PC-9 (cell line): ENCODE data around the gene PAK1IP1. TPM values are rescaled to one million over a fixed set of nuclear protein-coding genes. Genes with fewer than 3 reads are reported as not detected.
"Not testable (repeated sequence)": the region's sequence is repeated elsewhere in the genome, so short reads cannot be mapped to it uniquely, and the experiment has no call there.

Source experiments
- BruUV-seq: library from RNA; stranded (reverse); fragments of 400-500 nt; replicated peaks from 2 replicates; lab custom pipeline; 2021; lab: Mats Ljungman, UMichigan
- CTCF ChIA-PET: fragments of 300-600 bp; sonication (Branson Sonifier 250); formaldehyde crosslinking; loops from one replicate; lab custom pipeline; 2022; ENCODE audit warnings: antibody characterized with exemption; lab: Charles Lee
- POLR2A ChIA-PET: fragments of 300-600 bp; sonication (Branson Sonifier 250); formaldehyde crosslinking; loops from one replicate; lab custom pipeline; 2022; ENCODE audit warnings: antibody characterized with exemption; ENCODE audit not compliant: unreplicated experiment; lab: Charles Lee
- DNase-seq, 2 experiments: peaks; one replicate each; pipeline versions ENCODE4 v3.0.0 to v3.0.0-alpha.2; 2015 to 2022; ENCODE audit warnings: mixed read lengths in 1 of 2
- H2AFZ ChIP-seq: fragments of 200-600 bp; sonication (generic); 2 replicates; pipeline ENCODE4 v1.8.1; 2017; ENCODE audit warnings: antibody characterized with exemption
- H3F3A ChIP-seq: fragments of 200-600 bp; sonication (generic); 2 replicates; pipeline ENCODE4 v1.8.1; 2017; ENCODE audit warnings: antibody characterized with exemption, mild to moderate bottlenecking, low read depth; ENCODE audit not compliant: insufficient read depth
- H3K27ac ChIP-seq: fragments of 200-600 bp; sonication (generic); 2 replicates; pipeline ENCODE4 v1.6.1; 2016; ENCODE audit warnings: mixed run types
- H3K27me3 ChIP-seq: fragments of 200-600 bp; sonication (generic); 2 replicates; pipeline ENCODE4 v1.6.1; 2016; ENCODE audit warnings: low read depth, mixed run types; ENCODE audit not compliant: insufficient read depth
- H3K36me3 ChIP-seq: fragments of 200-600 bp; sonication (generic); 2 replicates; pipeline ENCODE4 v1.6.1; 2016; ENCODE audit warnings: low read depth, mixed run types
- H3K4me1 ChIP-seq: fragments of 200-600 bp; sonication (generic); replicated peaks from 2 replicates; pipeline ENCODE4 v1.6.1; 2016; ENCODE audit warnings: mixed run types; ENCODE audit not compliant: insufficient read depth
- H3K4me2 ChIP-seq: fragments of 200-600 bp; sonication (generic); 2 replicates; pipeline ENCODE4 v1.6.1; 2017; ENCODE audit warnings: mixed run types
- H3K4me3 ChIP-seq: fragments of 200-600 bp; sonication (generic); 2 replicates; pipeline ENCODE4 v1.6.1; 2016; ENCODE audit warnings: mixed run types
- H3K79me2 ChIP-seq: fragments of 200-600 bp; sonication (generic); 2 replicates; pipeline ENCODE4 v1.6.1; 2017; ENCODE audit warnings: low read depth, mixed run types
- H3K9me2 ChIP-seq: fragments of 200-600 bp; sonication (generic); 2 replicates; pipeline ENCODE4 v1.8.1; 2017; ENCODE audit warnings: mild to moderate bottlenecking; ENCODE audit not compliant: insufficient read depth
- H3K9me3 ChIP-seq: fragments of 200-600 bp; sonication (generic); 2 replicates; pipeline ENCODE4 v1.8.1; 2016; ENCODE audit warnings: low read depth; ENCODE audit not compliant: insufficient read depth
- H4K20me1 ChIP-seq: fragments of 200-600 bp; sonication (generic); 2 replicates; pipeline ENCODE4 v1.8.1; 2017; ENCODE audit not compliant: insufficient read depth
- CTCF ChIP-seq: fragments of 200-600 bp; sonication (generic); conservative IDR thresholded peaks from 2 replicates; pipeline ENCODE4 v1.6.1; 2017; ENCODE audit warnings: mixed run types, antibody characterized with exemption, mild to moderate bottlenecking, moderate library complexity
- EZH2 ChIP-seq: fragments of 200-600 bp; sonication (generic); IDR thresholded peaks from 2 replicates; pipeline ENCODE4 v1.8.0; 2017; ENCODE audit warnings: antibody characterized with exemption, low read depth
- intact Hi-C: fragments of 100-400 bp; cut with micrococcal nuclease; formaldehyde crosslinking; loops from one replicate; pipeline ENCODE4 v1.10.0; 2022; ENCODE audit not compliant: unreplicated experiment
- total RNA-seq: library from RNA; stranded (reverse); gene quantifications from 2 replicates; pipeline ENCODE4 v1.2.3, GENCODE V29; 2021

Gene PAK1IP1
- total RNA-seq, 1 experiment from 2014 or later = 15.2 TPM

GRCh38 chr6:10719964-10720264 lies 25.1 kb downstream of the PAK1IP1 start:
- peak overlapping the region; percentile 57; the same call in 1 of the 2 replicates for H3K4me2 ChIP-seq
- POLR2A ChIA-PET = interaction anchor here (0.6 to 0.7 kb wide), 2 partner anchors 190 to 694 kb away, joined by 4 to 9 read pairs; no protein-coding TSS in a partner anchor

GRCh38 chr6:10720265-10720959 lies 25.6 kb downstream of the PAK1IP1 start:
- Histone ChIP-seq H2AFZ (peak overlapping the region; percentile 77), H3K36me3 (no peaks in the 10 kb centered on the region), H4K20me1 (no peaks in the 10 kb centered on the region), H3K79me2 (peaks cover 14% of the 10 kb centered on the region), H3K9me2 (no peaks in the 10 kb centered on the region), H3K9me3 (no peaks in the 10 kb centered on the region), H3F3A (peaks cover 10% of the 10 kb centered on the region; the same call in 1 of the 2 replicates), H3K4me1 (0 out of 2 replicates have a peak, but pooled peaks cover 10% of the 10 kb centered on the region), H3K27ac (no peak overlapping the region), H3K27me3 (no peaks in the 10 kb centered on the region), H3K4me3 (peak overlapping the region; percentile 53), H3K4me2 (peak overlapping the region; percentile 57; the same call in 1 of the 2 replicates)
- peak in 1 of 2 experiments; percentile 46 for DNase-seq
- CTCF ChIA-PET = interaction anchor here (0.7 kb wide), 1 partner anchor 181 kb away, joined by 3 read pairs; no protein-coding TSS in a partner anchor
- intact Hi-C loops = loop anchor here (10.0 kb wide), 1 partner anchor 206 kb away; no protein-coding TSS in a partner anchor
- TF ChIP-seq CTCF (no peak), EZH2 (no peak)
- BruUV-seq = no TSS peak
- POLR2A ChIA-PET = interaction anchor here (0.6 to 0.7 kb wide), 3 partner anchors 190 to 782 kb away, joined by 4 to 12 read pairs (median 4); no protein-coding TSS in a partner anchor

More at GRCh38 chr6:10719964-10720264, 25.1 kb downstream of the PAK1IP1 start:
- Histone ChIP-seq H4K20me1 (no peaks in the 10 kb centered on the region), H3K9me2 (no peaks in the 10 kb centered on the region), H3F3A (peaks cover 10% of the 10 kb centered on the region; the same call in 1 of the 2 replicates), H3K9me3 (no peaks in the 10 kb centered on the region), H3K27ac (no peak overlapping the region), H3K79me2 (peaks cover 14% of the 10 kb centered on the region), H3K4me3 (peak overlapping the region; percentile 53), H2AFZ (peak overlapping the region; percentile 77), H3K36me3 (no peaks in the 10 kb centered on the region), H3K4me1 (0 out of 2 replicates have a peak, but pooled peaks cover 10% of the 10 kb centered on the region), H3K27me3 (no peaks in the 10 kb centered on the region)
- DNase-seq = no peak
- TF ChIP-seq CTCF = no peak
- no peak for TF ChIP-seq EZH2
- intact Hi-C loops = loop anchor here (10.0 kb wide), 1 partner anchor 205 kb away; no protein-coding TSS in a partner anchor
- no TSS peak for BruUV-seq
- CTCF ChIA-PET = no interaction called here

GRCh38 chr6:10720960-10721849 lies 26.4 kb downstream of the PAK1IP1 start:
- peak in 1 of 2 experiments; percentile 54 for DNase-seq
- H3K4me3 ChIP-seq = peak overlapping the region; percentile 53; the same call in 1 of the 2 replicates
- not testable (repeated sequence) for H3K27me3 ChIP-seq, H4K20me1 ChIP-seq, H3F3A ChIP-seq, H3K36me3 ChIP-seq, H3K9me3 ChIP-seq, H3K27ac ChIP-seq, H3K4me1 ChIP-seq, H3K9me2 ChIP-seq, H2AFZ ChIP-seq, BruUV-seq
- intact Hi-C loops = loop anchor here (10.0 kb wide), 1 partner anchor 206 kb away; no protein-coding TSS in a partner anchor
- ChIA-PET CTCF (interaction anchor here (0.5 to 0.7 kb wide), 2 partner anchors 23 to 219 kb away, joined by 5 to 6 read pairs; no protein-coding TSS in a partner anchor), POLR2A (interaction anchor here (0.5 to 0.7 kb wide), 5 partner anchors 22 to 781 kb away, joined by 3 to 12 read pairs (median 4); no protein-coding TSS in a partner anchor)
- H3K79me2 ChIP-seq = peaks cover 14% of the 10 kb centered on the region
- peak overlapping the region; percentile 57; the same call in 1 of the 2 replicates for H3K4me2 ChIP-seq
